DOHH2 (cell line): ENCODE data around the gene STK38L.

Source experiments
- H3F3A ChIP-seq: fragments of 200-600 bp; sonication (generic), shearing (Covaris generic); 2 replicates; pipeline ENCODE4 v1.6.0; 2016; ENCODE audit warnings: antibody characterized with exemption, mild to moderate bottlenecking; ENCODE audit not compliant: control insufficient read depth, insufficient read depth
- H3K27ac ChIP-seq: fragments of 200-600 bp; sonication (generic); 2 replicates; pipeline ENCODE4 v1.5.1; 2014; ENCODE audit warnings: low read depth, mild to moderate bottlenecking, low read length, moderate library complexity
- H3K27me3 ChIP-seq: fragments of 200-600 bp; sonication (generic); 2 replicates; pipeline ENCODE4 v1.6.1; 2014; ENCODE audit warnings: mild to moderate bottlenecking, low read length, mixed read lengths; ENCODE audit not compliant: control insufficient read depth
- H3K36me3 ChIP-seq: fragments of 200-600 bp; sonication (generic); 2 replicates; pipeline ENCODE4 v1.6.1; 2014; ENCODE audit warnings: mild to moderate bottlenecking, low read length, moderate library complexity, mixed read lengths; ENCODE audit not compliant: control insufficient read depth
- H3K4me1 ChIP-seq: fragments of 200-600 bp; sonication (generic); 2 replicates; pipeline ENCODE4 v1.6.1; 2014; ENCODE audit warnings: mild to moderate bottlenecking, low read length, mixed read lengths; ENCODE audit not compliant: control insufficient read depth
- H3K4me2 ChIP-seq: fragments of 200-600 bp; sonication (generic); 2 replicates; pipeline ENCODE4 v1.6.0; 2014; ENCODE audit warnings: mild to moderate bottlenecking, low read length, moderate library complexity
- H3K4me3 ChIP-seq: fragments of 200-600 bp; sonication (generic); 2 replicates; pipeline ENCODE4 v1.5.1; 2014; ENCODE audit warnings: mild to moderate bottlenecking, low read length, mixed read lengths
- H3K79me2 ChIP-seq: fragments of 200-600 bp; sonication (generic); 2 replicates; pipeline ENCODE4 v1.6.1; 2014; ENCODE audit warnings: mild to moderate bottlenecking, low read length, mixed read lengths; ENCODE audit not compliant: control insufficient read depth
- H3K9me2 ChIP-seq: fragments of 200-600 bp; sonication (generic); replicated peaks from 2 replicates; pipeline ENCODE4 v1.6.1; 2014; ENCODE audit warnings: mild to moderate bottlenecking, low read length, mixed read lengths; ENCODE audit not compliant: control insufficient read depth
- H3K9me3 ChIP-seq: fragments of 200-600 bp; sonication (generic); 2 replicates; pipeline ENCODE4 v1.6.1; 2014; ENCODE audit warnings: antibody characterized with exemption, low read length, mixed read lengths; ENCODE audit not compliant: control insufficient read depth, insufficient read depth
- H4K20me1 ChIP-seq: fragments of 200-600 bp; sonication (generic); 2 replicates; pipeline ENCODE4 v1.6.0; 2014; ENCODE audit warnings: low read depth, mild to moderate bottlenecking, antibody characterized with exemption, low read length, moderate library complexity; ENCODE audit not compliant: control insufficient read depth, insufficient read depth
- CTCF ChIP-seq: fragments of 200-600 bp; sonication (generic); IDR thresholded peaks from one replicate; pipeline ENCODE4 v1.5.1; 2014; ENCODE audit warnings: antibody characterized with exemption, mild to moderate bottlenecking, low read depth, low read length; ENCODE audit not compliant: poor library complexity, severe bottlenecking
- EZH2phosphoT487 ChIP-seq: fragments of 200-600 bp; sonication (generic); IDR thresholded peaks from 2 replicates; pipeline ENCODE4 v1.6.1; 2017; ENCODE audit warnings: borderline replicate concordance, mild to moderate bottlenecking, antibody characterized with exemption, low read length, moderate library complexity, mixed read lengths

The STK38L gene

GRCh38 chr12:27208414-27208750 is 35.7 kb upstream of the STK38L start:
- no peak overlapping the region for H3K4me2 ChIP-seq
- H3K9me3 ChIP-seq = peaks cover 3% of the 10 kb centered on the region; the same call in 1 of the 2 replicates
- no peaks in the 10 kb centered on the region for H3K79me2 ChIP-seq
- H3K36me3 ChIP-seq = no peaks in the 10 kb centered on the region
- no peaks in the 10 kb centered on the region for H3K9me2 ChIP-seq
- TF ChIP-seq CTCF (no peak), EZH2phosphoT487 (no peak)
- no peaks in the 10 kb centered on the region for H3K27me3 ChIP-seq
- H3F3A ChIP-seq = no peaks in the 10 kb centered on the region
- H3K4me3 ChIP-seq = no peak overlapping the region
- H3K27ac ChIP-seq = no peak overlapping the region
- H3K4me1 ChIP-seq = peaks cover 2% of the 10 kb centered on the region; the same call in 1 of the 2 replicates
- no peaks in the 10 kb centered on the region for H4K20me1 ChIP-seq

- no peak overlapping the region for H3K27ac ChIP-seq
- H3K9me3 ChIP-seq = peaks cover 7% of the 10 kb centered on the region; the same call in 1 of the 2 replicates
- no peaks in the 10 kb centered on the region for H3K36me3 ChIP-seq
- no peaks in the 10 kb centered on the region for H4K20me1 ChIP-seq
- peaks cover 2% of the 10 kb centered on the region; the same call in 1 of the 2 replicates for H3K4me1 ChIP-seq
- no peaks in the 10 kb centered on the region for H3F3A ChIP-seq
- H3K4me3 ChIP-seq = no peak overlapping the region
- TF ChIP-seq CTCF (no peak), EZH2phosphoT487 (no peak)
- H3K27me3 ChIP-seq = no peaks in the 10 kb centered on the region
- no peaks in the 10 kb centered on the region for H3K9me2 ChIP-seq
- no peak overlapping the region for H3K4me2 ChIP-seq
- no peaks in the 10 kb centered on the region for H3K79me2 ChIP-seq
These were observed 34.7 kb upstream of the STK38L start for GRCh38 chr12:27209257-27209910.

- Histone ChIP-seq H3K4me3 (no peak overlapping the region), H3K4me2 (no peak overlapping the region), H3K36me3 (no peaks in the 10 kb centered on the region), H3K9me2 (no peaks in the 10 kb centered on the region), H3K27ac (no peak overlapping the region), H3K9me3 (peaks cover 9% of the 10 kb centered on the region; the same call in 1 of the 2 replicates), H3K4me1 (peaks cover 2% of the 10 kb centered on the region; the same call in 1 of the 2 replicates), H4K20me1 (no peaks in the 10 kb centered on the region), H3F3A (no peaks in the 10 kb centered on the region), H3K27me3 (no peaks in the 10 kb centered on the region), H3K79me2 (no peaks in the 10 kb centered on the region)
- no peak for TF ChIP-seq EZH2phosphoT487
- no peak for TF ChIP-seq CTCF
These were observed 33.9 kb upstream of the STK38L start for GRCh38 chr12:27210187-27210586.
